HUDEP-2 (cell line): ENCODE data around the gene CDC23.
"Not testable (repeated sequence)": the region's sequence is repeated elsewhere in the genome, so short reads cannot be mapped to it uniquely, and the experiment has no call there.

Experiments used
- DNase-seq, 76 experiments: peaks; one replicate each; lab custom pipeline; 2025; ENCODE audit not compliant: unreplicated experiment in 76 of 76; lab: John Stamatoyannopoulos, UW

CDC23 gene

DNA sequence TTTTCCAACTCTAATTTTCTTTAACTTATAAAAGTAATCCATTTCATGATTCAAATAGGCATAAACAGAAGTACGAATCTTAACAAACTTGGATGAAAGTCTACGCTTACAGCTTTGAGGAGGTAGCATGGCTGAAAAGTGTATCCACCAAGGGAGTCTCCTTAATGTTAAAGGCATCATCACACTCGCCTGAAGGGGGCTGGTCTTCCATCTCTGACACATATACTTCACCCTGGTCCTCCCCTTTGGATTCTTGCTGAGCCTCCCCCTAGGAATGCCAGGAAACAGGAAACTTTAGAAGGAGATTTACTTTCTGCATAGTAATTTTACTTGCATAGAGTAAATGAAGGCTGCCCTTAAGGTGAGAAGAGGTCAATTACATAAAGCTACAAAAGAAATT lies 63.6 kb downstream of the CDC23 start:
- DNase-seq = no peak

DNA sequence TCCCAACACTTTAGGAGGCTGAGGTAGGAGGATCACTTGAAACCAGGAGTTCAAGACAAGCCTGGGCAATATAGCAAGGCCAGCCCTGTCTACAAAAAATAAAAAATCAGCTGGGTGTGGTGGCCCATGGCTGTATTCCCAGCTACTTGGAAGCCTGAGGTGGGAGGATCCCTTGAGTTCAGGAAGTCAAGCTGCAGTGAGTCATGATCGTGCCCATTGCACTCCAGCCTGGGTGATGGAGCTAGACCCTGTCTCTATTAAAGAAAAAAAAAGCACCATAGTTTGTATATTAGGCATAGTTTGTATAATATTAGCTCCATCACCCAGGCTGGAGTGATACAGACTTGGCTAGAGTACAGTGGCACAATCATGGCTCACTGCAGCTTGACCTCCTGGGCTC lies 64.3 kb downstream of the CDC23 start:
- DNase-seq = peak in 9 of 76 experiments; percentile 3 to 38 (median 16)

DNA sequence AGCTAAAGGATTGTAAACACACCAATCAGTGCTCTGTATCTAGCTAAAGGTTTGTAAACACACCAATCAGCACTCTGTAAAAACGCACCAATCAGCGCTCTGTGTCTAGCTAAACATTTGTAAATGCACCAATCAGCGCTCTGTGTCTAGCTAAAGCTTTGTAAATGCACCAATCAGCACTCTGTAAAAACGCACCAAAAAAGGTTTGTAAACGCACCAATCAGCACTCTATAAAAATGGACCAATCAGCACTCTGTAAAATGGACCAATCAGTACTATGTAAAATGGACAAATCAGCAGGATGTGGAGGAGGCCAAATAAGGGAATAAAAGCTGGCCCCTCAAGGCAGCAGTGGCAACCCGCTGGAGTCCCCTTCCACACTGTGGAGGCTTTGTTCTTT lies 69.5 kb downstream of the CDC23 start:
- not testable (repeated sequence) for DNase-seq

- no peak for DNase-seq
These were observed 71.4 kb downstream of the CDC23 start for GRCh38 chr5:138141734-138142133.

DNA sequence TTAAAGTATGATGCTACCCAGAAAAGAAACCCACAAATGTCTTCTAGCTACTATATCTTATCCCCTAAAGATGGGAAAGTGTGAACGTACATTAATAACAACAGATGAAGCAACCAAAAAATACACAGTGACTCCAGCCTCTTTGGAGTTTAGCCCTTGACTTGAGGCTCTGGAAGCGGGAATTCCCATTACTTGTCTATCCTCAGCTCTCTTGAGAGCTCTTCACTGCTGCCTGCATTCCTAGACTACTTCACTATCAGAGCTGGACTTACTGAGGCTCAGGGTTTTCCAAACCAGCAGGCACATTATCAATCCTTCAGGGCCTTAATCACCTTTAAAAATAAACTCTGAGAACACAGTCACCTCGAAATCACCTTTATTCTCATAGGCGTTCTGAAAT lies 72.9 kb downstream of the CDC23 start:
- no peak for DNase-seq

- DNase-seq = no peak
These were observed 73.4 kb downstream of the CDC23 start for GRCh38 chr5:138139781-138140090.

DNA sequence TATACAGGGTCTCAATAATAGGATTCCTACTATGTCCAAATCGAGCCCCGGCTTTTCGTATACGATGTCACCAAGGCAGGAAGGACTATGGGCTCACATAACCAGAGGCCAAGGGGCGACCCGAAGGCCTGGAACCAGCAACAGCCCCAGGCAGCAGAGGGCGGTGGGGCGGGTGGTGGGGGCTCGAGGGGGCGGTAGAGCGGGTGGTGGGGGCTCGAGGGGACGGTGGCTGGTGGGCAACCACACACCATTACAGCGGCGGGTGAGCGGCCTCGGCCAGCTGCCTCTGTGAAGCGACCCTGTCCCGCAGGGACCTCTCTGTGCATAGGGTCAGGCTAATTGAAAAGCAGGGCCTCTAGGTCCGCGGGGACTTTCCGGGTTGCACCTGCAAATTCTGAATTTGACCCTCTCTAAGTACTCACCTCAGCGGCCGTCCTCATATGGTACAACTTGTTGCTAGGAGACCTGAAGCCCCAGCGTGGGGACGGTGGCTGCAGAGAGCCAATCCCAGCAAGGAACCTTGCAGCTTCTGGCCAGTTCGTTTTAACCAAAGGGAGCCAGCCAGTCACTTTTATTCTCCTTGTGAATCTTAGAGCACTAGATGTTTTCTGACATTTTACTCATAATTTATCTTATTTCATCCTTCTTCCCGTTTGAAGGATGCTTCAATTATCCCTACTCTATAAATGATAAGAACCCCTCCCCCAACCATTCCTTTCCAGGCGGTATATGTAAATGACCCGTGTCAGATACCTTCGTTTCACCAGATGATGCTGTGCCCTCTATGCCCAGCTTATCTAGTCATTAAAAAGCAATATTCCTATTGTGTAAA lies 74.0 kb downstream of the CDC23 start, which contains the start of gene NME5:
TSS of gene NME5 (minus strand) at position 480 of the 832 bp plus-strand sequence. CDS start 648 bp downstream, outside the sequence.
- peak in 3 of 76 experiments; percentile 4 to 20 (median 19) for DNase-seq
